Ovary (tissue), 9 donors: Measurements from ENCODE around the gene FLNB. TPM values are rescaled to one million over a fixed set of nuclear protein-coding genes. Genes with fewer than 3 reads are reported as not detected.

Source experiments
- DNase-seq, 5 donors: peaks; one replicate each; pipeline ENCODE4 v3.0.0-alpha.2; 2019 to 2020
- H3K27ac ChIP-seq, 2 donors: fragments of 200-600 bp; one replicate each; pipeline versions ENCODE4 v1.5.1 to v1.8.0; 2019 to 2022
- H3K27me3 ChIP-seq: fragments of 200-600 bp; one replicate; pipeline ENCODE4 v1.8.0; 2022
- H3K36me3 ChIP-seq: fragments of 200-600 bp; sonication (generic); one replicate; pipeline ENCODE4 v1.5.1; 2019
- H3K4me1 ChIP-seq: one replicate; pipeline ENCODE4 v1.8.1; 2013; ENCODE audit warnings: mild to moderate bottlenecking, moderate library complexity; ENCODE audit not compliant: insufficient read depth
- H3K4me3 ChIP-seq: fragments of 200-600 bp; sonication (generic); one replicate; pipeline ENCODE4 v1.5.1; 2017
- H3K9me3 ChIP-seq, 2 donors: fragments of 200-600 bp in 1 of 2; sonication (generic) in 1 of 2; one replicate each; pipeline versions ENCODE4 v1.5.1 to v1.8.1; 2013 to 2019; ENCODE audit warnings: mild to moderate bottlenecking in 1 of 2, moderate library complexity in 1 of 2
- CTCF ChIP-seq, 3 donors: fragments of 450-650 bp in 2 of 3; fragments of 200-600 bp in 1 of 3; IDR thresholded peaks; one replicate each; pipeline versions ENCODE4 v1.5.1 to v1.8.0; 2016 to 2022; ENCODE audit warnings: antibody characterized with exemption in 3 of 3, mild to moderate bottlenecking in 1 of 3
- EP300 ChIP-seq: sonication (generic); formaldehyde crosslinking; IDR thresholded peaks from one replicate; pipeline ENCODE4 v1.6.1; 2017; ENCODE audit warnings: antibody characterized with exemption
- POLR2A ChIP-seq: fragments of 450-650 bp; IDR thresholded peaks from one replicate; pipeline ENCODE4 v1.6.1; 2017; ENCODE audit warnings: antibody characterized with exemption, mild to moderate bottlenecking, moderate library complexity
- WGBS, 3 donors: extraction: QIAGEN DNeasy Blood & Tissue Kit in 1 of 3; methylation state at CpG; one replicate each; pipeline versions ENCODE4 v1.1.5 to v1.1.7; 2013 to 2017; 5-methylcytosine and 5-hydroxymethylcytosine counted together
- intact Hi-C, 4 donors: fragments of 100-400 bp; cut with DNase I; formaldehyde crosslinking; loops; one replicate each; pipeline versions ENCODE4 v1.11.0 to v1.15.1; 2022 to 2023
- polyA plus RNA-seq, 2 donors: library from polyadenylated mRNA; stranded (reverse); fragments of 200-250 nt in 1 of 2; fragments of 350-450 nt in 1 of 2; fragmentation: Illumina TruSeq in 1 of 2; extraction: RNeasy Lipid Tissue Mini Kit (QIAGEN cat#74804) in 1 of 2; gene quantifications; one replicate each; pipeline ENCODE4 v1.2.3, GENCODE V29; 2013 to 2014
- total RNA-seq, 7 donors: library from RNA; depleted of rRNA in 2 of 7; stranded (reverse); fragments of >200 nt in 2 of 7; fragmentation: NEBNext Ultra II Directional in 3 of 7; extraction: Animal tissue kit (Norgen Biotek cat#: 25700) in 3 of 7; gene quantifications; one replicate each; pipeline versions ENCODE4 v1.1.0 to v1.2.4, GENCODE V29; 2016 to 2023
- donor health status: DM: no; HTN: no; CAD: no; lungs with moderate emphysema.
- donor health status: DM: no; HTN: no; CAD: no.
- donor health status: Bipolar disorder and iron deficiency.
- donor health status: DM: yes; HTN: yes; CAD: no.
- donor health status: DM: no; HTN: no; CAD: no.
- donor health status: DM: yes; HTN: yes; CAD: no.

The FLNB gene
- total and polyA plus RNA-seq, 9 donors = 51.9 to 190 (median 126) TPM

DNA sequence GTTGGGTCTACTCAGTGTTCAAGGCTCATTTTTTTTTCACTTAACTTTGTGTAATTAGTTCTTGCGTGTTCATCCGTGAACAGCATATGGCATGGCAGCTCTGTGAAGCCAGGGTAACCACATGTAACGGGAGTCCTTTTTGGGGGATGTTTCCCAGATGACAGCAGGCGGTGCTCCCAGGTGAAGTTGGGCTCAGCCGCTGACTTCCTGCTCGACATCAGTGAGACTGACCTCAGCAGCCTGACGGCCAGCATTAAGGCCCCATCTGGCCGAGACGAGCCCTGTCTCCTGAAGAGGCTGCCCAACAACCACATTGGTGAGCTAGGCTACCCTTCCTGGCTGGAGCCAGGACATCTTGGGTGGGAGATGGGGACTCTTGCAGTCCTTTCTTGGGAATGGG lies 139.8 kb downstream of the FLNB start:
- Histone ChIP-seq H3K9me3 (no peaks in the 10 kb centered on the region), H3K36me3 (no peaks in the 10 kb centered on the region), H3K27ac (no peak overlapping the region), H3K4me3 (no peak overlapping the region), H3K4me1 (no peaks in the 10 kb centered on the region), H3K27me3 (no peaks in the 10 kb centered on the region)
- intact Hi-C loops = no loop called here
- TF ChIP-seq CTCF (IDR thresholded peaks at IDR 0.05) (no peak), EP300 (no peak), POLR2A (no peak)
- no peak for DNase-seq
- 95 to 98% (median 97%) methylated on average over 9 of the region's 9 CpGs for WGBS, 3 donors

- no peaks in the 10 kb centered on the region for H3K27me3 ChIP-seq
- H3K9me3 ChIP-seq = no peaks in the 10 kb centered on the region
- DNase-seq = no peak
- 95 to 97% (median 96%) methylated on average over 14 of the region's 14 CpGs for WGBS, 3 donors
- H3K4me3 ChIP-seq = no peak overlapping the region
- TF ChIP-seq CTCF (IDR thresholded peaks at IDR 0.05) (no peak), EP300 (no peak), POLR2A (no peak)
- no peak overlapping the region for H3K27ac ChIP-seq
- no peaks in the 10 kb centered on the region for H3K36me3 ChIP-seq
- intact Hi-C loops = no loop called here
- H3K4me1 ChIP-seq = no peaks in the 10 kb centered on the region
Observed at GRCh38 chr3:58150130-58150809, 142.0 kb downstream of the FLNB start.

GRCh38 chr3:58150810-58151199 lies 142.6 kb downstream of the FLNB start:
- no peaks in the 10 kb centered on the region for H3K36me3 ChIP-seq
- no peak for DNase-seq
- H3K27ac ChIP-seq = no peak overlapping the region
- intact Hi-C loops = no loop called here
- H3K9me3 ChIP-seq = no peaks in the 10 kb centered on the region
- WGBS, 3 donors = 91 to 94% (median 93%) methylated on average over 13 of the region's 13 CpGs
- no peaks in the 10 kb centered on the region for H3K27me3 ChIP-seq
- no peaks in the 10 kb centered on the region for H3K4me1 ChIP-seq
- no peak overlapping the region for H3K4me3 ChIP-seq
- TF ChIP-seq POLR2A (no peak), EP300 (no peak), CTCF (IDR thresholded peaks at IDR 0.05) (no peak)

GRCh38 chr3:58151637-58152036 lies 143.4 kb downstream of the FLNB start:
- Histone ChIP-seq H3K27ac (no peak overlapping the region), H3K9me3 (no peaks in the 10 kb centered on the region), H3K4me3 (no peak overlapping the region), H3K27me3 (no peaks in the 10 kb centered on the region), H3K36me3 (no peaks in the 10 kb centered on the region), H3K4me1 (no peaks in the 10 kb centered on the region)
- no peak for DNase-seq
- intact Hi-C loops = no loop called here
- 89 to 96% (median 94%) methylated on average over 3 of the region's 3 CpGs for WGBS, 3 donors
- TF ChIP-seq POLR2A = no peak
- TF ChIP-seq CTCF (IDR thresholded peaks at IDR 0.05) = no peak
- no peak for TF ChIP-seq EP300
